Upper lobe of left lung (tissue), 6 donors: ENCODE results near the gene F5. TPM values are rescaled to one million over a fixed set of nuclear protein-coding genes. Genes with fewer than 3 reads are reported as not detected.

ENCODE experiments used
- ATAC-seq, 2 donors: fragments of 200-7000 bp; cut with Tn5 transposase; one replicate each; pipeline ENCODE4 v1.9.1; 2022; ENCODE audit warnings: mild to moderate bottlenecking in 2 of 2, moderate library complexity in 2 of 2; ENCODE audit not compliant: low FRiP score in 2 of 2
- DNase-seq, 2 donors: peaks; one replicate each; pipeline ENCODE4 v3.0.0-alpha.2; 2019 to 2020
- H3K27ac ChIP-seq, 4 donors: fragments of 200-600 bp; sonication (generic); one replicate each; pipeline ENCODE4 v1.5.1; 2016 to 2019
- H3K27me3 ChIP-seq, 4 donors: fragments of 200-600 bp; sonication (generic); one replicate each; pipeline ENCODE4 v1.5.1; 2017 to 2019
- H3K36me3 ChIP-seq, 4 donors: fragments of 200-600 bp; sonication (generic); one replicate each; pipeline ENCODE4 v1.5.1; 2016 to 2019
- H3K4me1 ChIP-seq, 4 donors: fragments of 200-600 bp; sonication (generic); one replicate each; pipeline ENCODE4 v1.5.1; 2018 to 2019
- H3K4me3 ChIP-seq, 4 donors: fragments of 200-600 bp; sonication (generic); one replicate each; pipeline ENCODE4 v1.5.1; 2017 to 2019; ENCODE audit warnings: mild to moderate bottlenecking in 2 of 4, moderate library complexity in 1 of 4
- H3K9me3 ChIP-seq, 4 donors: fragments of 200-600 bp; sonication (generic); one replicate each; pipeline ENCODE4 v1.5.1; 2018 to 2019
- CTCF ChIP-seq, 6 experiments: fragments of 450-650 bp in 4 of 6; fragments of 200-600 bp in 2 of 6; sonication (generic) in 2 of 6; IDR thresholded peaks; one replicate each; pipeline ENCODE4 v1.5.1; 2016 to 2019; ENCODE audit warnings: antibody characterized with exemption in 6 of 6
- EP300 ChIP-seq, 4 donors: sonication (generic); formaldehyde crosslinking; IDR thresholded peaks; one replicate each; pipeline ENCODE4 v1.5.1; 2017; ENCODE audit warnings: antibody characterized with exemption in 4 of 4, control low read depth in 2 of 4
- POLR2A ChIP-seq, 4 donors: fragments of 450-650 bp; IDR thresholded peaks; one replicate each; pipeline ENCODE4 v1.5.1; 2016 to 2017; ENCODE audit warnings: antibody characterized with exemption in 4 of 4, mild to moderate bottlenecking in 2 of 4
- POLR2AphosphoS5 ChIP-seq, 2 donors: sonication (generic); formaldehyde crosslinking; IDR thresholded peaks; one replicate each; pipeline ENCODE4 v1.5.1; 2017; ENCODE audit warnings: antibody characterized with exemption in 2 of 2
- WGBS, 2 donors: methylation state at CpG; one replicate each; pipeline ENCODE4 v1.1.5; 2017 to 2018; 5-methylcytosine and 5-hydroxymethylcytosine counted together
- total RNA-seq, 6 donors: library from RNA; depleted of rRNA in 4 of 6; stranded (reverse); fragments of >200 nt in 4 of 6; gene quantifications; one replicate each; pipeline versions ENCODE4 v1.1.0 to v1.2.1, GENCODE V29; 2016 to 2021
- donor health status: DM: no; HTN: no; CAD: no; lungs with moderate emphysema.
- donor health status: DM: no; HTN: yes; CAD: no; lungs with severe emphysema.

Gene F5
- total RNA-seq, 6 donors from 2014 or later, result 0.89 to 6.5 (median 2.2) TPM

- Histone ChIP-seq H3K9me3 (peaks cover 10 to 17% (median 11%) of the 10 kb centered on the region in 4 donors), H3K4me1 (peaks cover 0 to 9% (median 0%) of the 10 kb centered on the region in 4 donors), H3K4me3 (peak within 1 kb of the TSS in 1 of 4 donors; percentile 13), H3K27me3 (no peaks in the 10 kb centered on the region), H3K36me3 (no peaks in the 10 kb centered on the region), H3K27ac (peak within 1 kb of the TSS in 1 of 4 donors; percentile 2)
- 58 to 86% methylated on average over 1 of the region's 1 CpG for WGBS, 2 donors
- TF ChIP-seq CTCF (IDR thresholded peaks at IDR 0.05) (no peak), POLR2A (IDR thresholded peaks at IDR 0.05) (no peak), EP300 (IDR thresholded peaks at IDR 0.05) (no peak), POLR2AphosphoS5 (IDR thresholded peaks at IDR 0.05) (no peak)
- ATAC-seq, result no peak
- no peak for DNase-seq
Measured at GRCh38 chr1:169630006-169630405, 43.7 kb upstream of the F5 start, which contains the start of gene SELP. TSS of gene SELP (minus strand) at chr1:169630124. CDS start at chr1:169630074, 50 bp downstream.

- TF ChIP-seq POLR2AphosphoS5 (IDR thresholded peaks at IDR 0.05) (no peak), POLR2A (IDR thresholded peaks at IDR 0.05) (no peak), EP300 (IDR thresholded peaks at IDR 0.05) (no peak), CTCF (IDR thresholded peaks at IDR 0.05) (no peak)
- Histone ChIP-seq H3K4me1 (peaks cover 0 to 9% (median 2%) of the 10 kb centered on the region in 4 donors), H3K36me3 (no peaks in the 10 kb centered on the region), H3K4me3 (no peak overlapping the region), H3K27me3 (no peaks in the 10 kb centered on the region), H3K9me3 (no peaks in the 10 kb centered on the region), H3K27ac (no peak overlapping the region)
- DNase-seq (no peak), ATAC-seq (peak in 1 of 2 donors; percentile 12)
- WGBS, 2 donors, result 54 to 55% methylated on average over 2 of the region's 2 CpGs
Measured at GRCh38 chr1:169624912-169625311, 38.6 kb upstream of the F5 start.

- Histone ChIP-seq H3K27me3 (no peaks in the 10 kb centered on the region), H3K4me3 (no peak overlapping the region), H3K27ac (peak overlapping the region in 1 of 4 donors; percentile 53), H3K36me3 (no peaks in the 10 kb centered on the region), H3K4me1 (peaks cover 0 to 4% (median 2%) of the 10 kb centered on the region in 4 donors), H3K9me3 (no peaks in the 10 kb centered on the region)
- no peak for DNase-seq
- no peak for ATAC-seq
- TF ChIP-seq EP300 (IDR thresholded peaks at IDR 0.05), result no peak
- no peak for TF ChIP-seq POLR2A (IDR thresholded peaks at IDR 0.05)
- TF ChIP-seq CTCF (IDR thresholded peaks at IDR 0.05), result no peak
- no peak for TF ChIP-seq POLR2AphosphoS5 (IDR thresholded peaks at IDR 0.05)
Measured at GRCh38 chr1:169624122-169624521, 37.8 kb upstream of the F5 start.

GRCh38 chr1:169623132-169623926, 37.0 kb upstream of the F5 start:
- 76 to 77% methylated on average over 6 of the region's 6 CpGs for WGBS, 2 donors

More at GRCh38 chr1:169623132-169623926, 37.0 kb upstream of the F5 start:
- no peak overlapping the region for H3K27ac ChIP-seq
- no peaks in the 10 kb centered on the region for H3K27me3 ChIP-seq
- H3K9me3 ChIP-seq, result no peaks in the 10 kb centered on the region
- H3K36me3 ChIP-seq, result no peaks in the 10 kb centered on the region
- H3K4me1 ChIP-seq, result peaks cover 0 to 4% (median under 1%) of the 10 kb centered on the region in 4 donors
- DNase-seq (no peak), ATAC-seq (no peak)
- TF ChIP-seq POLR2A (IDR thresholded peaks at IDR 0.05) (no peak), CTCF (IDR thresholded peaks at IDR 0.05) (no peak), POLR2AphosphoS5 (IDR thresholded peaks at IDR 0.05) (no peak), EP300 (IDR thresholded peaks at IDR 0.05) (no peak)
- H3K4me3 ChIP-seq, result no peak overlapping the region
